ENCODE results near the gene FBXO15. TPM values are rescaled to one million over a fixed set of nuclear protein-coding genes. Genes with fewer than 3 reads are reported as not detected.

FBXO15 gene
- total and polyA plus RNA-seq, 2 of the 8 experiments (the other 6 are each of a cell fraction or from before 2014, with no cell fraction given) = 0.84 to 0.85 TPM

DNA sequence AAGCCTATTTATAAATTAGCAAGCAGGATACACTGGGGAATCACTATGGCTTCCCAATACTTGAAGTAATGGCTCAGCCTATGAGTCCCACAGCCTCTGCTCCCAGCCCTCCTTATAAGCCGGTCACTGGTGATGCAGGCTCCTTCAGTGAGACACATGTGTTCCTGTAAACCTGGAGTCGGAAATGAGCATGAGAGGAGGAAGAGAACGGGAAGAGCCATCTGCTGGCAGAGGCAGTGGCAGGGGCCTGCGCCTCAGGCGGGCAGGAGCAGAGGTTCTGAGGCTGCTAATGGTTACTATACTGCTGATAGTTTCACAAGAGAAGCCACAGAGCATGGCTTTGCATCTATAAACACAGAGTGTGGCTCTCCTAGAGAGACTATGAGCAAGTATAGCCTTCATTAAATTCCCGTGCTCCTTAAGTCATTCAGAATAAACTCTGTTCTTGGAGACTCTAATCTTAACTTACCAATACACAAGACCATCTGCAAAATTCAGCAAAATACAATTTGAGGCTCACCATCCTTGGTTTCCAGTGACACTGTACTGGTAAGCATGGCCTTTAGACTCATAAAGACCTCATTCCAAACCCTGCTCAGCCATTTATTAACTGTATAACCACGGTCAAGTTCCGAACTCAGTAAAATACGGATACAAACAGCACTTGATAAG, 63.3 kb downstream of the FBXO15 start:
- ChIA-PET POLR2A (ENCODE audit: partially characterized antibody) (no interaction called here), CTCF (ENCODE audit: partially characterized antibody) (interaction anchor here (1.2 to 2.8 kb wide), 5 partner anchors 11 to 33 kb away, joined by 3 to 25 read pairs (median 12); no protein-coding TSS in a partner anchor)
- H4K8ac ChIP-seq (ENCODE audit: extremely low read depth, insufficient read depth, low read length) = no peak overlapping the region
- H3K36me3 ChIP-seq (ENCODE audit: control insufficient read depth in 2 of 4, insufficient read depth in 4 of 4, low read length in 3 of 4) = no peaks in the 10 kb centered on the region
- no peak overlapping the region for H3K23ac ChIP-seq (ENCODE audit: insufficient read length)
- H2BK20ac ChIP-seq (ENCODE audit: low read length) = no peak overlapping the region
- no peak overlapping the region for H2BK5ac ChIP-seq (ENCODE audit: low read depth, low read length)
- no peaks in the 10 kb centered on the region for H3K23me2 ChIP-seq (ENCODE audit: low read depth, low read length)
- H3K4me3 ChIP-seq (ENCODE audit: extremely low read depth in 1 of 4, insufficient read depth in 2 of 4, low read depth in 3 of 4, low read length in 4 of 4) = no peak overlapping the region
- no peak overlapping the region for H3K4ac ChIP-seq (replicated peaks; ENCODE audit: insufficient read length, low read depth, low read length)
- H3K9ac ChIP-seq (replicated peaks in 1 of 4; ENCODE audit: extremely low read depth in 1 of 4, low read depth in 3 of 4, low read length in 3 of 4) = no peak overlapping the region
- no peak overlapping the region for H3K56ac ChIP-seq (replicated peaks; ENCODE audit: insufficient read length, low read depth, low read length)
- H3K4me2 ChIP-seq (ENCODE audit: insufficient read depth in 1 of 2, low read depth in 2 of 2, low read length in 2 of 2) = no peak overlapping the region
- no peak overlapping the region for H4K5ac ChIP-seq (ENCODE audit: insufficient read length, low read depth, low read length)
- no peak overlapping the region for H2BK15ac ChIP-seq (ENCODE audit: low read length)
- TF ChIP-seq POLR2AphosphoS5 (IDR thresholded peaks at IDR 0.05; ENCODE audit: low read depth, low read length) = no peak
- no peak for TF ChIP-seq CREB1 (IDR thresholded peaks at IDR 0.05)
- TF ChIP-seq SP1 (IDR thresholded peaks at IDR 0.05; ENCODE audit: low read depth, low read length) = no peak
- no peak for TF ChIP-seq SIX5 (IDR thresholded peaks at IDR 0.05; ENCODE audit: low read depth, low read length)
- TF ChIP-seq POLR2A (IDR thresholded peaks at IDR 0.05; ENCODE audit: control extremely low read depth in 1 of 2, low read depth in 2 of 2, low read length in 2 of 2) = no peak
- TF ChIP-seq, protein P1, sequence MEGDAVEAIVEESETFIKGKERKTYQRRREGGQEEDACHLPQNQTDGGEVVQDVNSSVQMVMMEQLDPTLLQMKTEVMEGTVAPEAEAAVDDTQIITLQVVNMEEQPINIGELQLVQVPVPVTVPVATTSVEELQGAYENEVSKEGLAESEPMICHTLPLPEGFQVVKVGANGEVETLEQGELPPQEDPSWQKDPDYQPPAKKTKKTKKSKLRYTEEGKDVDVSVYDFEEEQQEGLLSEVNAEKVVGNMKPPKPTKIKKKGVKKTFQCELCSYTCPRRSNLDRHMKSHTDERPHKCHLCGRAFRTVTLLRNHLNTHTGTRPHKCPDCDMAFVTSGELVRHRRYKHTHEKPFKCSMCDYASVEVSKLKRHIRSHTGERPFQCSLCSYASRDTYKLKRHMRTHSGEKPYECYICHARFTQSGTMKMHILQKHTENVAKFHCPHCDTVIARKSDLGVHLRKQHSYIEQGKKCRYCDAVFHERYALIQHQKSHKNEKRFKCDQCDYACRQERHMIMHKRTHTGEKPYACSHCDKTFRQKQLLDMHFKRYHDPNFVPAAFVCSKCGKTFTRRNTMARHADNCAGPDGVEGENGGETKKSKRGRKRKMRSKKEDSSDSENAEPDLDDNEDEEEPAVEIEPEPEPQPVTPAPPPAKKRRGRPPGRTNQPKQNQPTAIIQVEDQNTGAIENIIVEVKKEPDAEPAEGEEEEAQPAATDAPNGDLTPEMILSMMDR (IDR thresholded peaks at IDR 0.05; ENCODE audit: control extremely low read depth in 1 of 3, insufficient read depth in 1 of 3, low read depth in 1 of 3, low read length in 3 of 3) = peak in 2 of 3 experiments; percentile 8 to 11; a peak in 2 of 4 replicates
- no peak for TF ChIP-seq TAF1 (IDR thresholded peaks at IDR 0.05; ENCODE audit: low read depth, low read length)
- no peaks in the 10 kb centered on the region for H4K20me1 ChIP-seq (replicated peaks in 1 of 2; ENCODE audit: control insufficient read depth in 1 of 2, insufficient read depth in 2 of 2, low read length in 2 of 2)
- no peak overlapping the region for H2BK120ac ChIP-seq (replicated peaks; ENCODE audit: low read depth, low read length)
- H3K79me1 ChIP-seq (ENCODE audit: low read depth, low read length) = no peaks in the 10 kb centered on the region
- no peak overlapping the region for H3K27ac ChIP-seq (ENCODE audit: low read depth, low read length)
- H3K79me2 ChIP-seq (ENCODE audit: control insufficient read depth in 1 of 2, insufficient read depth in 2 of 2, low read length in 2 of 2) = no peaks in the 10 kb centered on the region
- H3K4me1 ChIP-seq (replicated peaks in 1 of 4; ENCODE audit: control insufficient read depth in 3 of 4, insufficient read depth in 4 of 4, low read length in 3 of 4) = no peaks in the 10 kb centered on the region
- no peak overlapping the region for H2AFZ ChIP-seq (ENCODE audit: low read length)
- no peak overlapping the region for H2AK5ac ChIP-seq (ENCODE audit: low read depth, low read length)
- no peak overlapping the region for H2BK12ac ChIP-seq (ENCODE audit: low read depth, low read length)
- H3K14ac ChIP-seq (ENCODE audit: insufficient read length) = no peak overlapping the region
- no peak overlapping the region for H4K91ac ChIP-seq (replicated peaks; ENCODE audit: insufficient read length, low read length)
- H3K18ac ChIP-seq (ENCODE audit: extremely low read depth, low read length) = no peak overlapping the region
- DNase-seq (ENCODE audit: low read depth in 1 of 2, low spot score in 2 of 2) (no peak), FAIRE-seq (no peak)
- H3K27me3 ChIP-seq (replicated peaks in 1 of 4; ENCODE audit: control insufficient read depth in 3 of 4, extremely low read depth in 1 of 4, insufficient read depth in 3 of 4, low read length in 3 of 4) = no peaks in the 10 kb centered on the region
- WGBS, 2 experiments (ENCODE audit: extremely low coverage in 1 of 2, insufficient coverage in 1 of 2, insufficient read length in 1 of 2, insufficient replicate concordance in 2 of 2, low coverage in 1 of 2, low lambda C conversion rate in 2 of 2, missing lambda C conversion rate in 1 of 2) = 86% methylated on average over 9 of the region's 9 CpGs; no CpG with 5 or more reads in 1 of the 2 experiments
- no peaks in the 10 kb centered on the region for H3K9me3 ChIP-seq (ENCODE audit: insufficient read depth in 2 of 2, low read depth in 1 of 2, low read length in 1 of 2)
